HT-29 (cell line): ENCODE measurements around the gene SYT15. TPM values are rescaled to one million over a fixed set of nuclear protein-coding genes. Genes with fewer than 3 reads are reported as not detected.
"Not testable (repeated sequence)": the region's sequence is repeated elsewhere in the genome, so short reads cannot be mapped to it uniquely, and the experiment has no call there.

Experiments used
- DNase-seq: peaks from one replicate; pipeline ENCODE4 v3.0.0-alpha.2; 2015; ENCODE audit warnings: low spot score
- total RNA-seq: library from RNA; depleted of rRNA; stranded (reverse); fragments of >200 nt; shearing (Covaris generic); gene quantifications from 2 replicates; pipeline ENCODE4 v1.2.3, GENCODE V29; 2014

The SYT15 gene
- total RNA-seq, 1 experiment from 2014 or later: not detected

- DNase-seq: not testable (repeated sequence)
Measured at GRCh38 chr10:46588221-46588620, 9.3 kb downstream of the SYT15 start.

GRCh38 chr10:46589589-46589988 is 10.7 kb downstream of the SYT15 start:
- DNase-seq: not testable (repeated sequence)

GRCh38 chr10:46591053-46591452 is 12.1 kb downstream of the SYT15 start:
- DNase-seq: not testable (repeated sequence)

- not testable (repeated sequence) for DNase-seq
Measured at GRCh38 chr10:46593307-46593706, 14.4 kb downstream of the SYT15 start.

GRCh38 chr10:46594453-46595063 is 15.6 kb downstream of the SYT15 start:
- DNase-seq: not testable (repeated sequence)

- not testable (repeated sequence) for DNase-seq
Measured at GRCh38 chr10:46596570-46596969, 17.6 kb downstream of the SYT15 start.

- DNase-seq: not testable (repeated sequence)
Measured at GRCh38 chr10:46597616-46598246, 18.8 kb downstream of the SYT15 start.

GRCh38 chr10:46600516-46600915 is 21.6 kb downstream of the SYT15 start:
- DNase-seq: not testable (repeated sequence)

- DNase-seq: not testable (repeated sequence)
Measured at GRCh38 chr10:46615540-46615939, 36.6 kb downstream of the SYT15 start.

- DNase-seq: not testable (repeated sequence)
Measured at GRCh38 chr10:46616227-46616626, 37.3 kb downstream of the SYT15 start.

GRCh38 chr10:46617134-46617533 is 38.2 kb downstream of the SYT15 start:
- DNase-seq: not testable (repeated sequence)

- not testable (repeated sequence) for DNase-seq
Measured at GRCh38 chr10:46617913-46618312, 39.0 kb downstream of the SYT15 start.

GRCh38 chr10:46623899-46624654 is 45.1 kb downstream of the SYT15 start:
- DNase-seq: not testable (repeated sequence)

GRCh38 chr10:46629805-46630204 is 50.9 kb downstream of the SYT15 start:
- DNase-seq: not testable (repeated sequence)

- DNase-seq: not testable (repeated sequence)
Measured at GRCh38 chr10:46630816-46631215, 51.9 kb downstream of the SYT15 start.

- not testable (repeated sequence) for DNase-seq
Measured at GRCh38 chr10:46631683-46632082, 52.8 kb downstream of the SYT15 start.

GRCh38 chr10:46634698-46635097 is 55.8 kb downstream of the SYT15 start:
- DNase-seq: not testable (repeated sequence)

- not testable (repeated sequence) for DNase-seq
Measured at GRCh38 chr10:46635364-46635959, 56.5 kb downstream of the SYT15 start.

- DNase-seq: not testable (repeated sequence)
Measured at GRCh38 chr10:46640005-46640404, 61.1 kb downstream of the SYT15 start.
